Measurements from ENCODE around the gene COL9A2.

GRCh38 chr1:40344597-40344996, 27.5 kb upstream of the COL9A2 start:
- no peak for TF ChIP-seq CTCF (IDR thresholded peaks at IDR 0.05)
- no peak for TF ChIP-seq EP300 (IDR thresholded peaks at IDR 0.05)
- no peak for TF ChIP-seq POLR2A (IDR thresholded peaks at IDR 0.05)

Measured in suprapubic skin (tissue), 3 donors.